Suppressor macrophage (primary cell): ENCODE results near the gene SESN3.
"Not testable (repeated sequence)": the region's sequence is repeated elsewhere in the genome, so short reads cannot be mapped to it uniquely, and the experiment has no call there.

Experiments
- DNase-seq, 4 experiments: peaks; one replicate each; pipeline ENCODE4 v3.0.0-alpha.2; 2020 to 2022

Gene SESN3

DNA sequence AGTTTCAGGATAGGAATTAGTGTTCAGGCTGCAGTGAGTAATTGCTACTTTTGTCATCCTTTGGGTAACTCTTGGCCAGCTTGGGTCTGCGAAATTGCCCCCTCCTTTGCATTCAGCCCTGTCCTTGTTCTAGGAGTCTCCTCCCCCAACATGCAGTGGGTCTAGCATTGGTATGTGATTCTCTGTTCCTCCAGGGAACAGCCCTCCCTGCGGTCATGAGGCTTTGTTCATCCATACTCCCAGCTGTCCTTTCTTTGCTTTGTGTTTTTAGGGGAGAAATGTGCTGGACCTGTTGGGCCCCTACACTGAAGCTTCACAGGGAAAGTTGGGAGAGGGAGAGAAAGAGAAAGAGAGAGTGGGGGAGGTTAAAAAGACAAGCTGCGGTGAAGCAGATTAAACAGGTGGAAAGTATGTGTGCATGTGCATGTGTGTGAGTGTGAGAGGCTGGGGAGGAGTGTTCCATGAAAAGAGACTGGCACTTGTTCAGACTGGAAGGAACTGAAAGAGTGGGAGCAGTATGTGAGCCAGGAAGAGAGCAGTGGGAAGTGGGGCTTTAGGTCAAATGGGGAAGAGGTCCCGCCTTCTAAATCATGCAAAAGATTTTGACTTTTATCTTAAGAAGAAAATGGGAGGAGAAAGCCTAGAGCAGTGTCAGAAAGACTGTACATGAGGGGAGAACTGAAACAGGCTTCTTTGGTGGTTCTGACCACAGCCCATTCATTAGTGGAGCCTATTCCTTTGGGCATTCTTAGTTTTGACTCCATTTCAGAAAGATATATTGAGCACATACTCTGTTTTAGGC, 17.9 kb upstream of the SESN3 start:
- DNase-seq = peak; percentile 31 to 66 (median 54)

DNA sequence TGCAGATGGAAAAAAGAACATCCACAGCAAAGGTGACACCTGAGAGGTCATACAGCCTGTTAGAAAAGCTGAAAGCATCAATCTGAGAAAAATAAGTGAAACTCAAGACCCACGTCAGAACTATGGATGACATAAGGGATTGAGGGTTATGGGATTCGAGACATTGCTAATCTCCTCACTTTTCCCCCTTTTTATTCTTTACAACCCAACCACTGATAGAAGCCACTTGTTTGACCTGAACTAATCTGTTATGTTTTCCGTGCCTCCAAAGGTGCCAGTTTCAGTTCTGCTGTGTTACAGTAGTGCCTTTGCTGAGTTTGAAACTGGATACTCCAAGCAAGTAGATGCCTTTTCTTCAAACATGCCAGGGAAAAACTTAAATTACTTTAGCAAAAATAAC, 16.9 kb upstream of the SESN3 start:
- no peak for DNase-seq

DNA sequence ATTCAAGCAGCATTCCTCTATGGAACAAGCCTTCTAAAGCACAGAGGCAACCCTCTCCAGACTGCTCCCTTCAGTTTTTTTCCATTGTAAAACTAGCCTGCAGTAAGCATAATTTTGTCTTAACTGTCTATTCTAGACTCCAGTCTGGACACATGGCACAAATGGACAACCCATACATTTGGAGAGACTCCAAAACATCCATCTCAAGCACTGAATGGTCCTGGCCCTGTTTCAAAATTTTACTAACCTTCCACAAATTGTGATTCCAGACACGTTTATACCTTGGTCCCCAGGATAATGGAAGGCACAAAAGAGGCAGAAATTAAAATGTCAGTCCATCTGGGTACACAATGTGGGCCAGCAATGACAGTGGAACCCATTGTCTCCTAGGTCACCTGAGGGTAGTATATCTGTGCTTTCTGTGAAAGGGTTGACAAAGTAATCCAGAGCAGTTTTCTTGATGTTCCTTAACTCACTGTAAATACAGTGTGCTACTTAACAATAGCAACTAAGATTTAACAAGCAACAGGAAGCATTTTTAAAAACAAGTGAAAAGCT, 16.2 kb upstream of the SESN3 start:
- DNase-seq = no peak

DNA sequence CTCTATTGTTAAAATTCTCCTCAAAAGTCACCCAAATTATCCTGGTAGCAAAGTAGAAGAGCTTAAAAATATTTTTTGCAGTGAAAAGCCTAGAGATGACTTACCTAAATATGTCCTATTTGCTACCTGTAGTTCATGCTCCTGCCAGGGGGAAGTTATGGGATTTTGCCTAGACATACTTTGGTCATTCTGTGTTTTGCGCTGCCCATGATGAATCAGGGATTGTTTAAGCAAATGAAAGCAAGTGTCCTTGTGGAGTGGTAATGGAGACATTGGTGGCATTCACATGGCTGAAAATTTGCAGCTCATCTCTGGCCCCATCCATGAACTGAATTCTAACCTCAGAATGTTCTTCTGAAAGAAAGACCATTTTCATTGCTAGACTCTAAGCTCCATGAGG, 14.6 kb upstream of the SESN3 start:
- no peak for DNase-seq

GRCh38 chr11:95245038-95245437, 14.0 kb upstream of the SESN3 start:
- peak in 3 of 4 experiments; percentile 28 to 43 (median 41) for DNase-seq

GRCh38 chr11:95243673-95244072, 12.7 kb upstream of the SESN3 start:
- no peak for DNase-seq

DNA sequence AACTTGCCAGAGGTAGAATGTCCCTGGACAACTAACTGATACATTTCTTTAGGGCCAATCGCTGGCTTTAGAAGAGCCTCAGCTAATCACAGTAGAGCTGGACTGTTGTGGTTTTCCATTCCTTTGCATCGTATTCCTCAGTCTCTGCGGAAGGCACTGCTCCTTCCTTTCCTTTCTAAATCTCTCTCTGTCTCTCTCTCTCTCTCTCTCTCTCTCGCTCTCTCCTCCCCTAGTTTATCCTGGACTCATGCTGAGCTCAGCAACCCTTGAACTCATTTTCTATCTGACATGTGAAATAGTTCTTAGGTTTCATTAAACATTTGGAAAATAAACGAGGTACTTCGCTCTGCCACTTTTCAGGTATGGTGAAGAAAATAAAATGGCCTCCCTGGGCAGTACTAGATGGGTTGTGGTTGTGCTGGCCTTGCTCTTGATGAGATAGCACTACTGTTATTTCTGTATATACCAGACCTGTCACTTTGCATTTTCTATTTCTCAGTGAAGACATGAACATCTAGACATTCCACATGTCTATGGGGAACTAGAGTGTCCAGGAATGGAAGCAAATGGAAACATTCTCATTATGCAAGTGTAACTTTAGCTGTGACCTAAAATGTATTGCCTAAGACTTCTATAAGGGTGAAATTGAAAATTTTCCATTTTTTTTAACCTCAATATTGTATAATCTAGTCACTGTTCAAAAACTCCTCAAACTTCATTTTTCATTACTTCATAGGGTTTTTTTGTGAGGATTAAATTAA, 12.0 kb upstream of the SESN3 start:
- DNase-seq = peak in 3 of 4 experiments; percentile 9 to 65 (median 49)

- DNase-seq = peak in 2 of 4 experiments; percentile 20 to 26
These were observed 11.3 kb upstream of the SESN3 start for GRCh38 chr11:95242091-95242844.

DNA sequence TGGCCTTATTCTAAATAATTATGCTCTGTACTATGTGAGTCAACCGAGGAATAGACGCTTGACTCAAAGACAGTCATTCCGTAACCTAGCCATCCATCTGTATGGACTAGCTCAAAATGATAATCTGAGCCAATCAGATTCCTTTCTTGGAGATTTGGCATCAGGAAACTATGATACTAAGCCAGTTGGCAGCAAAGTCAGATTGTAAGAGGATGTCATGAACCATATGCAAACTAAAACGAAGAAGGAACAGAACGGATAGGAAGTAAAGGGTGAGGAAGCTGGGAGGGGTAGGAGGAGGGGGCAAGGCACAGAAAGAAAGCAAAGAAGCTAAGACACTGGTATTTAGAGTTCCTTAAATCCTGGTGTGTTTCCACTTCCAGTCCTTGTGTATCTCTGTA, 10.7 kb upstream of the SESN3 start:
- peak in 3 of 4 experiments; percentile 30 to 58 (median 53) for DNase-seq

GRCh38 chr11:95239871-95240649, 9.1 kb upstream of the SESN3 start:
- peak in 1 of 4 experiments; percentile 14 for DNase-seq

DNA sequence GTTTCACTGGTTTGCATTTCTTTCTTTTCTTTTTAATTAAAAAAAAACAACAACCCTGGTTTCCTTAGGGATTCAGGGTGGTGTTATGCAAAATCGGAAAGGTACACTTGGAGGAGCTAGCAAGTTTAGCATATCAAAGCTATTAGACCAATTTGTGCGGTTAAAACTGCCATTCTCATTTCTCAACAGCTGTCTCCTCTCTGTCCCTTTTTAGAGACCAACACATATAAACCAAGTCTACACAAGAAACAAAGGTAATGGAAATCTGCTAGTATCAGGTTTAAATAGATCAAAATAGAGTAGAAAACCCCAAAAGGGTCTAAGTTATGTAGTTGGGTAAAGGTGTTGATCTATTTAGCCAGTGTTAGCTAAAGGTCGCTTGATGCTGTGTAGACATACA, 1.7 kb upstream of the SESN3 start:
- DNase-seq = no peak

GRCh38 chr11:95231881-95232605, 1.0 kb upstream of the SESN3 start:
- peak; percentile 44 to 78 (median 68) for DNase-seq

GRCh38 chr11:95230810-95231126, 234 bp downstream of the SESN3 start:
- DNase-seq = peak in 1 of 4 experiments; percentile 54

- DNase-seq = peak in 3 of 4 experiments; percentile 28 to 40 (median 31)
These were observed 801 bp downstream of the SESN3 start for GRCh38 chr11:95229993-95230809.

GRCh38 chr11:95229199-95229992, 1.6 kb downstream of the SESN3 start:
- DNase-seq = peak in 3 of 4 experiments; percentile 16 to 34 (median 17)

DNA sequence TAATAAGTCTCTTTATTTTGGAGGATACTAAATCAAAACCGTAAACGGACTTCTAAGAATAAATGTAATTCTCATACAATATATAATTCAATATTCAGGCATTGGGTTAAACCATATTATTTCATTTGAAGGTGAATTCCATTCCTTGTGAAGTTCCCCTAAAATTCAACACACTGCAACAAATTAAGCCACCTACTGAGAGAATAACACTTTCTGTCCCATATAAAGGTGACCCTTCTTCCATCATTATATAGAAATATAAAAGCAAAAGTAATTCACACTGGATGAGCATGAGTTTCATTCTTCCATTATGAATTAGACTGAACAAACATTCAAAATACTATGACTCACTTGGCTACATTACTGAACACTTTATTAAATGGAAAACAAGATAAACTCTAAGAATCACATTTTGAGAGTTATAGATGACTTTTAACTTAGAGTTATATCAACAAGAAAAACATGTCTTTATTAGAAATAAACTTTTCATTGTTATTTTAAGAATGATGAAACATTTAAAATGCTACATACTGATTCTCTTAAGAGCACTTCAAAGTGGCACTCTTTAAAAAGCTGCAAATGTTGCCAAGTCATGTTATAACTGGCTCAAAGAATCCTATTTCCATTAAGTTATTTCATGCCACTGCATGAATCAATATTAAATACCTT, 2.8 kb downstream of the SESN3 start:
- no peak for DNase-seq

DNA sequence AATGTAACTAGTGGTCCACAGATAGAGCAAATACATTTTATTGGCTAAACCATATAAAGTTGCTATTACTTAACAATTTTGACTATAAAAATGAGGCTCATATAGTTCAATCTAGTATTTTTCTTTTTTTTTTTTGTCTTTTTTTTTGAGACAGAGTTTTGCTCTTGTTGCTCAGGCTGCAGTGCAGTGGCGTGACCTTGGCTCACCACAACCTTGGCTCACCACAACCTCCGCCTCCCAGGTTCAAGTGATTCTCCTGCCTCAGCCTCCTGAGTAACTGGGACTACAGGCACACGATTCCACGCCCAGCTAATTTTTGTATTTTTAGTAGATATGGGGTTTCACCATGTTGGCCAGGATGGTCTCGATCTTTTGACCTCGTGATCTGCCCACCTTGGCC, 3.9 kb downstream of the SESN3 start:
- DNase-seq = not testable (repeated sequence)

DNA sequence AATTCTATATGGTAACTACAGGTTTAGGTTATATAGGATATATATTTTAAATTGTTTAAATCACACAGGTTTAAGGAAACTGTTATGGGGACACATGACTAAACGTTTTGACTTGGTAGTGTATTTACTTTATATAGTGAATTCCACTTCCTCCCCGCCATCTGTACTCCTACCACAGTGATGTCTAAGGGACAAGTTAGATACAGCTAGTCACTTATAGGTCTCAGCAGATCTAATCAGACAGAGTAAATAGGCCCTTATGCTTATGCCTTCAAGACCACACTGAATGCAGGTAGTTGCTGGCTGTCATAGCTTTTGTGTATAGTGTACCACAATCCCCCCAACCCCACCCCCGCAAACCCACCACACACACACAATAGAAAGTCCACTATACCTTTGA, 8.2 kb downstream of the SESN3 start:
- DNase-seq = no peak

DNA sequence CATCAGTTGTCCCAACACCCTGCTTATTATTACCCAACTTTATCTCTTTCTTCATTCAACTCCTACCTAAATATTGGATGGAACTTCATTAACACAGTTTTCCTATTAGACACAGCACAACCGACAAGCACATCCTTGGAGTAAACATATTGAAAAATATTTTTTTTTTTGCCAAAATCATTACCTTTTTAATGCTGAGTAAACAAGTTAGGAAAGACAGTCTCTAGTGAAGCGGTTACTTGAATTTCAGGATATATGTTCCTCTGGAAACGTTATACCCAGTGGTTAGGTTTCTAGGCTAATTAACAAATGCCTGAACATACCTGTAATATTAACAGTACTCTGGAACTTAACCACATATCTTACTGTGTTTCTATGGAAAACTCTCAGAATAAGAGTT, 11.4 kb downstream of the SESN3 start:
- no peak for DNase-seq
